GM21717 (cell line): Measurements from ENCODE around the gene NFAT5.

ENCODE experiments used
- ATAC-seq: cut with Tn5 transposase; IDR thresholded peaks from one replicate; pipeline ENCODE4 v1.9.1; 2021; ENCODE audit warnings: mild to moderate bottlenecking, moderate library complexity; ENCODE audit not compliant: unreplicated experiment

Gene NFAT5

GRCh38 chr16:69701452-69701851, 135.7 kb downstream of the NFAT5 start:
- no peak for ATAC-seq

GRCh38 chr16:69701866-69702265, 136.1 kb downstream of the NFAT5 start:
- no peak for ATAC-seq

- no peak for ATAC-seq
Measured at GRCh38 chr16:69703638-69704037, 137.9 kb downstream of the NFAT5 start.

GRCh38 chr16:69706256-69706974, 140.6 kb downstream of the NFAT5 start:
- ATAC-seq = no peak

GRCh38 chr16:69706975-69707340, 141.2 kb downstream of the NFAT5 start:
- no peak for ATAC-seq

GRCh38 chr16:69707920-69708683, 142.3 kb downstream of the NFAT5 start:
- no peak for ATAC-seq

- ATAC-seq = no peak
Measured at GRCh38 chr16:69709456-69710084, 143.8 kb downstream of the NFAT5 start.

GRCh38 chr16:69711115-69711740, 145.5 kb downstream of the NFAT5 start:
- no peak for ATAC-seq

GRCh38 chr16:69712277-69712676, 146.5 kb downstream of the NFAT5 start:
- ATAC-seq = no peak

GRCh38 chr16:69712914-69713581, 147.3 kb downstream of the NFAT5 start:
- no peak for ATAC-seq

GRCh38 chr16:69717066-69717465, 151.3 kb downstream of the NFAT5 start:
- no peak for ATAC-seq

GRCh38 chr16:69718111-69718764, 152.5 kb downstream of the NFAT5 start:
- ATAC-seq = no peak

GRCh38 chr16:69720822-69721430, 155.2 kb downstream of the NFAT5 start:
- ATAC-seq = no peak

GRCh38 chr16:69721441-69721957, 155.7 kb downstream of the NFAT5 start:
- no peak for ATAC-seq

GRCh38 chr16:69724414-69724873, 158.7 kb downstream of the NFAT5 start:
- ATAC-seq = no peak

GRCh38 chr16:69724981-69725479, 159.3 kb downstream of the NFAT5 start:
- ATAC-seq = no peak

- no peak for ATAC-seq
Measured at GRCh38 chr16:69725480-69726312, 159.9 kb downstream of the NFAT5 start.

- ATAC-seq = peak; percentile 97
Measured at GRCh38 chr16:69726313-69727060, 160.7 kb downstream of the NFAT5 start, which contains the start of gene NQO1. Gene NQO1, minus strand, starts transcription at chr16:69726560. Its CDS starts 121 bp downstream, at chr16:69726439.
